Measurements from ENCODE around the gene RPP14.

RPP14 gene

DNA sequence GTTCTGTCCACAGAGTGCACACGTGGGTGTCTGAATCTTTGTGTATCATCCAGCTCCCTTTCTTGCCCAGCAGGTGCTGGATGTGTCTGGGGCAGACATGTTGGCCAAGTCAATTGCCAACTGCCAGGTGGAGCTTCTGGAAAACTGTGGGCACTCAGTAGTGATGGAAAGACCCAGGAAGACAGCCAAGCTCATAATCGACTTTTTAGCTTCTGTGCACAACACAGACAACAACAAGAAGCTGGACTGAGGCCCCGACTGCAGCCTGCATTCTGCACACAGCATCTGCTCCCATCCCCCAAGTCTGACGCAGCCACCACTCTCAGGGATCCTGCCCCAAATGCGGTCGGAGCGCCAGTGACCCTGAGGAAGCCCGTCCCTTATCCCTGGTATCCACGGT, 12.5 kb upstream of the RPP14 start:
- TF ChIP-seq CTCF (IDR thresholded peaks at IDR 0.05; ENCODE audit: insufficient read depth, low read depth, low read length, missing control alignments): no peak
- DNase-seq (ENCODE audit: low read depth): no peak

DNA sequence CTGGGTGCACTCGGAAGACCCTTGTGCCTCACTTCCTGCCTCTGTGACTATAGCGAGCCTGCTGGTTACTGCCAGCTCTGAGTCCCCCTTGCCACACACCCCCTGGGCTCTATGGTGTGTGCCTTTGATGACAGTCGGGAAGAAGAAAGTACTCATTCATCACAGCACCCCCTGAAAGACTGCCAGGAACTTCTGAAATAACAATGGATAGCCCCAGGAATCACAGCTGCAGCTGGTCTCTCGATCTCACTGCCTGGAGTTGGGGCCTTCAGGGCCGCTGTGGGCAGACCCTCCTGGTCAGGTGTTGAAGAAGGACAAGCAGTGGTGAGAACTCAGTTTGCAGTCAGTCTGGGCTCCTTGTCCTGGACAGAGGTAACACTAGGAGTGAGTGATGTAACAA, 9.8 kb upstream of the RPP14 start:
- no peak for TF ChIP-seq CTCF (IDR thresholded peaks at IDR 0.05; ENCODE audit: insufficient read depth, low read depth, low read length, missing control alignments)
- H3K4me3 ChIP-seq (ENCODE audit: low read depth, low read length): no peak overlapping the region
- DNase-seq (ENCODE audit: low read depth): no peak

More for the DNA sequence above, 12.5 kb upstream of the RPP14 start:
- no peak overlapping the region for H3K4me3 ChIP-seq (ENCODE audit: low read depth, low read length)

- no peak for DNase-seq (ENCODE audit: low read depth)
- H3K4me3 ChIP-seq (ENCODE audit: low read depth, low read length): no peak overlapping the region
- TF ChIP-seq CTCF (IDR thresholded peaks at IDR 0.05; ENCODE audit: insufficient read depth, low read depth, low read length, missing control alignments): no peak
Measured at GRCh38 chr3:58296843-58297242, 9.2 kb upstream of the RPP14 start.

DNA sequence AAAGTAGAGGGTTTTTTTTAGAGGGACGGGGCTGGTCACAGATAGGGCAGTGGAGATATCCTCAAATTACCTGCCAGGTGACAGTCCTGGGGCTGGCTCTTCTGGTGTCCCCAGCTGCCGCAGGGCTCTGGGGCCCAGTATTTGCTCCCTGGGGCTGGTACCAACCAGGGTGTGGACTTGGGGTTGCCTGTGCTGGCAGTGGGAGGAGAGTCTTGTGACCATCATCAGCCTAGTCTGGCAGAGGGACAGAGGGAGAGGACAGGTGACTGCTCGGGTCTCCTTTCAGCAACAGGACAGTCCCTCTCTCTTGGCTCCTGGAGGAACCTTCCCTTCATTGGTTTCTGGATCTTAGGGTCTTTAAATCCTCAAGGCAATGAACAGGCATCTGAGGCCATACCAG, 7.9 kb upstream of the RPP14 start:
- no peak for DNase-seq (ENCODE audit: low read depth)
- no peak for TF ChIP-seq CTCF (IDR thresholded peaks at IDR 0.05; ENCODE audit: insufficient read depth, low read depth, low read length, missing control alignments)
- no peak overlapping the region for H3K4me3 ChIP-seq (ENCODE audit: low read depth, low read length)

GRCh38 chr3:58299075-58299474, 7.0 kb upstream of the RPP14 start:
- no peak for DNase-seq (ENCODE audit: low read depth)
- H3K4me3 ChIP-seq (ENCODE audit: low read depth, low read length): no peak overlapping the region
- no peak for TF ChIP-seq CTCF (IDR thresholded peaks at IDR 0.05; ENCODE audit: insufficient read depth, low read depth, low read length, missing control alignments)

DNA sequence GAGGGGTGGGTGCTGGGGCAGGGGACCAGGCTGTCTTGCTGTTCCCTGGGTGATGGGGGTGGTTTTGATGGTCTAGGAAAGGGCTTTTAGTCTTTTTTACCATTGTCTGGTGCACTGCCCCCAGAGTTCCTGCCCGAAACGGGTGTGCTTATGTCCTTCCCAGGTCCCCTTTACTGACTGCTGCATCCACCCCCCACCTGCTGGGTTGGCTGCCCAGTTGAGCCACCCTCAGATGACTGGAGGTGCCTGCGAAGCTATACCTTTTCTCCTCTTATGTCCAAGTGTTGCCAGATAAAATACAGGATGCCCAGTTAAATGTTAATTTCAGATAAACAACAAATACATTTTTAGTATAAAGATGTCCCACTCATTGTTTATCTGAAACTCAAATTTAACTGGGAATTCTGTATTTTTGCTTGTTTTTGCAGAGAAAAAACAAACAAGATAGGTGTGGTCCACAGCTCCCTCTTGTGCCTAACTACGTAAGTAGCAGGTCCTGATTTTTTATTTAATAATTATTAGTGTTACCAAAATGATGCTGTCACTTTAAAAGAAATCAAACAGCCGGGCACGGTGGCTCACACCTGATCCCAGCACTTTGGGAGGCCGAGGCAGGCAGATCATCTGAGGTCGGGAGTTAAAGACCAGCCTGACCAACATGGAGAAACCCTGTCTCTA, 6.1 kb upstream of the RPP14 start:
- TF ChIP-seq CTCF (IDR thresholded peaks at IDR 0.05; ENCODE audit: insufficient read depth, low read depth, low read length, missing control alignments): peak; percentile 29
- peak; percentile 47 for DNase-seq (ENCODE audit: low read depth)
- H3K4me3 ChIP-seq (ENCODE audit: low read depth, low read length): no peak overlapping the region

DNA sequence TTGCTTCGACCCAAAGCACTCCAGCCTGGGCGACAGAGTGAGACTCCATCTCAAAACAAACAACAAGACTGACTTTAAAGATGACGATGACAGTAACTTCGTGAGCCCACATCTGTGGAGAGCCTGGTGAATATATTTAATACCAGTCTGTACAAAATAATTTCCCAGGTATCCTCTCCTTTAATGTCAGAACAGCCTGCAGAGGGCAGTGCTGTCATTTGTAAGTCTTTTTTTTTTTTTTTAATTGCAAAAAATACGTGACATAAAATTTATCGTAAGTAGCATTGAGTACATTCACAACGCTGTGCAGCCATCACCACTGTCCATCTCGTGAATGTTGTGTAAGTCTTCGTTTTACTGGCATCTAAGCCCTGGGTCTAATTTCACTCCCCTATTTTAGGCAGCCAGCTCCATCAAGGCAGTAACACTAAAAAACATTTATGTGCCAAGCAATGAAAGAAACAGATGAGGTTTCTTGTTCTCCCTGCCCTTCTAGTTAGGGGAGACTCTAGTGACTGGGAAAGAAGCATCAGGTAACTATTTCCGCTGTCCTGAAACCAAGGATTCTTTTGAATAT, 1.7 kb downstream of the RPP14 start:
- DNase-seq (ENCODE audit: low read depth): peak; percentile 79
- peak; percentile 48 for TF ChIP-seq CTCF (IDR thresholded peaks at IDR 0.05; ENCODE audit: insufficient read depth, low read depth, low read length, missing control alignments)
- peak overlapping the region; percentile 86 for H3K4me3 ChIP-seq (ENCODE audit: low read depth, low read length)

Measured in GM12865 (cell line).